NCI-H2081 (cell line): Measurements from ENCODE around the gene RPA3.

Experiments used
- DNase-seq, 2 experiments: peaks; one replicate each; lab custom pipeline; 2025; lab: John Stamatoyannopoulos, UW

Gene RPA3

GRCh38 chr7:7718492-7718891, at the start of gene RPA3:
Gene RPA3, minus strand, starts transcription at chr7:7718607. Its CDS starts 78,189 bp downstream, at chr7:7640418.
- no peak for DNase-seq

GRCh38 chr7:7766671-7767070, 48.3 kb upstream of the RPA3 start:
- no peak for DNase-seq

- no peak for DNase-seq
Observed at GRCh38 chr7:7765422-7765821, 47.0 kb upstream of the RPA3 start.

GRCh38 chr7:7764520-7765396, 46.4 kb upstream of the RPA3 start:
- DNase-seq: no peak

- no peak for DNase-seq
Observed at GRCh38 chr7:7761974-7762779, 43.8 kb upstream of the RPA3 start.

- peak; percentile 11 to 50 for DNase-seq
Observed at GRCh38 chr7:7761340-7761973, 43.0 kb upstream of the RPA3 start.

GRCh38 chr7:7757576-7757975, 39.2 kb upstream of the RPA3 start:
- DNase-seq: no peak

- no peak for DNase-seq
Observed at GRCh38 chr7:7756577-7756976, 38.2 kb upstream of the RPA3 start.

- no peak for DNase-seq
Observed at GRCh38 chr7:7751243-7752092, 33.1 kb upstream of the RPA3 start.

- no peak for DNase-seq
Observed at GRCh38 chr7:7750571-7751242, 32.3 kb upstream of the RPA3 start.

GRCh38 chr7:7746458-7746857, 28.1 kb upstream of the RPA3 start:
- peak; percentile 7 to 59 for DNase-seq

DNA sequence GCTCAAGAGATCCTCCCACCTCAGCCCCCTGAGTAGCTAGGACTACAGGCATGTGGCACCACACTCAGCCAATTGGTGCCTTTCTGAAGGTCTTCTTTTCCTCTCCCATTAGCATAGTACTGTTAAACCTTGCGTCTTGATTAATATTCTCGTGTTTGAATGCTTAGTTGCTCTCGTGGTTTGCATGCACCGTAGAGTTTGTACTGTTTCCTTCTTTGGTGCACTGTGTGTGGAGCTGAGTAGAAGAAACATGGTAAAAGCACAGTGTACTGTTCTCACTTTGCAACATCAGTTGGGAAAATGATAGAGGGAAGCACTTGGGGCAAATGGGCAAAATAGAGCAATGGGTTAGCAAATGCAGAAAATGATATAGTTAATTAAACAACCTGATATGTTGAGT, 27.6 kb upstream of the RPA3 start:
- no peak for DNase-seq

- DNase-seq: no peak
Observed at GRCh38 chr7:7745258-7745657, 26.9 kb upstream of the RPA3 start.

GRCh38 chr7:7742223-7742622, 23.8 kb upstream of the RPA3 start:
- DNase-seq: peak in 1 of 2 experiments; percentile 19

DNA sequence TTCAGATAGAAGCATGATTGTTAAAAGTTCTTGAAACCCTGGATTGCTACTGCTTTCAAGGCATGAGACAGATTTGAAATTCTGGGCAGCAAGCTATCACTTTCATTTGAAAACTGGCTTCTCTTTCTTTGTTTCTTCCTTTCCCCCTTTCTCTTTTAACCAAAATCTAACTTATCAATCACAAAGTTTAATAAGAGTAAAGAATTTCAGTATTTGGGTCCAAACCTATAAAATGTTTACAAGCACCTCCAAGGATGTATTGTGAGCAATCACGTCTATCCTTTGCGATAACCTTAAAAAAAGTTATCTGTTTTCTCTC, 21.6 kb upstream of the RPA3 start:
- no peak for DNase-seq

DNA sequence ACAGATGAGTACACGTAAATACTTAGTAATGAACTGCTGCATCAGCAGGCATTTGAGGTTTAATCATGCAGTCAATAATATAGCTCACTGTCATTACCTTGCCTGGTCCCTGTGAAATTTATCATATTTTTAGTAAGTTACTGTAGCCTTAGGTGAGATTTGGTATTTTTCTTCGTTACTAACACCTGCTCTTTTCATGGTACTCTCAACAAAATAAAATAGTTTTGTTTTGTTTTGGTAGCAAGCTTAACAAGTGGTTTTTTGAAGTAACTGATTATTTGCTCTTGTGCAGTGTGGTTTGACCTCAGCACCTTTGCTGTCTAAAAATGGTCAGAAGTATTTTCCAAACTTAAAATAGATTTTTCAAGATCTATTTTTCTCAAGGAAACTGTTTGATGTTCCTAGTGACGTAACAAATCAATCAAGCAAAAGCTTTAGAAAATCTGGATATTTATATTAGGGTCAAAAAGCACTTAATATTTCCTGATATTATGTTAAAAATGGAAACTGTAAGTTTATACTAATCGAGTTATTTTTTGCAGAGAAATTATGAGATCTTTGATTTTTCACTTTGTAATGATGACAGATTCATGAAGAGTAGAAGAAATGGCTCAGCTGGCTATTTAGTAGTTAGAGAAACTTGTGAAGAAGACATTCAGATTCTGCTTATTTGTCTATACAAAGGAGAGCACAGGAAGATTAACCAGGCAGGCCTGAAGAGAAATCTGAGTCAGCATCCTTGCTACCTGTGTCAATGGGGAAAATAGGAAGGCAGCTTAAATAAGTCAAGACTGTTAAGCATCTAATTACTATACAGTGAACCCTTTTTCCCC, 21.0 kb upstream of the RPA3 start:
- no peak for DNase-seq

- DNase-seq: no peak
Observed at GRCh38 chr7:7738622-7739021, 20.2 kb upstream of the RPA3 start.

- peak in 1 of 2 experiments; percentile 17 for DNase-seq
Observed at GRCh38 chr7:7738177-7738576, 19.8 kb upstream of the RPA3 start.

- DNase-seq: no peak
Observed at GRCh38 chr7:7737674-7738073, 19.3 kb upstream of the RPA3 start.

- DNase-seq: no peak
Observed at GRCh38 chr7:7736671-7737070, 18.3 kb upstream of the RPA3 start.
